ENCODE measurements around the gene EGLN3.

GRCh38 chr14:33901426-33902155 lies 49.3 kb downstream of the EGLN3 start:
- TF ChIP-seq SNAI2 (CRISPR knock-in tag; IDR thresholded peaks at IDR 0.05): no peak
- TF ChIP-seq PPARA (CRISPR knock-in tag; IDR thresholded peaks at IDR 0.05; ENCODE audit: borderline replicate concordance): no peak
- no peak for TF ChIP-seq ZNF8 (CRISPR knock-in tag; IDR thresholded peaks at IDR 0.05)
- TF ChIP-seq OSR1 (CRISPR knock-in tag; IDR thresholded peaks at IDR 0.05): no peak
- no peak for TF ChIP-seq ESRRG (CRISPR knock-in tag; IDR thresholded peaks at IDR 0.05)
- TF ChIP-seq, protein P1, sequence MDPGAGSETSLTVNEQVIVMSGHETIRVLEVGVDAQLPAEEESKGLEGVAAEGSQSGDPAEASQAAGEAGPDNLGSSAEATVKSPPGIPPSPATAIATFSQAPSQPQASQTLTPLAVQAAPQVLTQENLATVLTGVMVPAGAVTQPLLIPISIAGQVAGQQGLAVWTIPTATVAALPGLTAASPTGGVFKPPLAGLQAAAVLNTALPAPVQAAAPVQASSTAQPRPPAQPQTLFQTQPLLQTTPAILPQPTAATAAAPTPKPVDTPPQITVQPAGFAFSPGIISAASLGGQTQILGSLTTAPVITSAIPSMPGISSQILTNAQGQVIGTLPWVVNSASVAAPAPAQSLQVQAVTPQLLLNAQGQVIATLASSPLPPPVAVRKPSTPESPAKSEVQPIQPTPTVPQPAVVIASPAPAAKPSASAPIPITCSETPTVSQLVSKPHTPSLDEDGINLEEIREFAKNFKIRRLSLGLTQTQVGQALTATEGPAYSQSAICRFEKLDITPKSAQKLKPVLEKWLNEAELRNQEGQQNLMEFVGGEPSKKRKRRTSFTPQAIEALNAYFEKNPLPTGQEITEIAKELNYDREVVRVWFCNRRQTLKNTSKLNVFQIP (CRISPR knock-in tag; IDR thresholded peaks at IDR 0.05; ENCODE audit: borderline replicate concordance, low read depth): no peak
- TF ChIP-seq ZFP3 (CRISPR knock-in tag; IDR thresholded peaks at IDR 0.05): no peak
- no peak for TF ChIP-seq RARB (CRISPR knock-in tag; IDR thresholded peaks at IDR 0.05)
- no peak for TF ChIP-seq TOX (CRISPR knock-in tag; IDR thresholded peaks at IDR 0.05; ENCODE audit: borderline replicate concordance)
- TF ChIP-seq ARNTL (CRISPR knock-in tag; IDR thresholded peaks at IDR 0.05; ENCODE audit: borderline replicate concordance, low read depth): no peak
- TF ChIP-seq TCF4 (CRISPR knock-in tag; IDR thresholded peaks at IDR 0.05; ENCODE audit: borderline replicate concordance): no peak
- TF ChIP-seq CREB5 (CRISPR knock-in tag; IDR thresholded peaks at IDR 0.05; ENCODE audit: low read depth): no peak
